Measurements from ENCODE around the gene PLCD3.

GRCh38 chr17:45123076-45123770, 9.1 kb downstream of the PLCD3 start:
- no peak for TF ChIP-seq CTCF (IDR thresholded peaks at IDR 0.05)
- TF ChIP-seq POLR2A (IDR thresholded peaks at IDR 0.05) = no peak
